Inferior parietal cortex (tissue), 1 donor: ENCODE measurements around the gene SLX4IP.
"Not testable (repeated sequence)": the region's sequence is repeated elsewhere in the genome, so short reads cannot be mapped to it uniquely, and the experiment has no call there.

Source experiments
- DNase-seq: peaks from one replicate; pipeline ENCODE4 v3.0.0-alpha.2; 2016; ENCODE audit errors: extremely low spot score

The SLX4IP gene

DNA sequence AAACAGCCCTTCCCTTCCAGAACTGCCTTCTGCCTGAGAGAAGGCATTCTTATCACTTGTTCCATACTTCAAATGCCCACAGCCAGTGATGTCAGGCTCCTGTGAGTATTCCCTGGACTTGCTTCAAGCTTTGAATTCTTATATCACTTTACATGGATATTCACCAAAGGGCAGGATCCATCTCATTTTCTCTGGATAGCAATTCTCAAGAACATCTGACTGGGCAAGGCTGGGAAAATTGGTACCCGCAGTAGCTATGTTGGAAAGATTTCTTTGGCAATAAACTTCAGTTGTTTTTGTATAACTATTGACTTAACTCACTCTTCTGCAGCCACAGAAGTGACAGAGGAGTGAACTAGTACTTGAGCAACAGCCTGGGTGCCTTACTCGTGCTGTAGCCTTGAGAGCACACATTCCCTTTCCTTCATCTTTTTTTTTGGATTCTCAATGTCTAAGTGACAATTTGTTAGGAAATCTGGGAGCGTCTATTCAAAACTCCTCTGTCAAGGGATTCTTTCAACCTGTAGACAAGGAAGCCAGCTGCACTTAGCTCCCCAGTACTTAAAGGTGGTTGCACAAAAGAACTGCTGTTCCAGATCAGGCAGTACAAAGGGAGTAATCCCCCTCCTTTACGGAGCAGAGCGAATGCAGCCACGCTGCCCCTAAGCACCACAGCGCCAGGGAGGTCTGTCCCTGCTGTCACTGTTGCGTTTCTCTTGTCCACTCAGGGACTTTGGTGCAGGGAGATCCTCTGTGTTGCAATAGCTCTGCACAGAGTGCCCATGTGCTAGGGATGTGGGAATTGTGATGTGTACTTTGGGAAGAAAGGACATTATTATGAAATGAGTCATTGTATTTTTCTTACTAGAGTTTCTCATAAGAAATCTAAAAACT, 169.1 kb downstream of the SLX4IP start:
- no peak for DNase-seq

DNA sequence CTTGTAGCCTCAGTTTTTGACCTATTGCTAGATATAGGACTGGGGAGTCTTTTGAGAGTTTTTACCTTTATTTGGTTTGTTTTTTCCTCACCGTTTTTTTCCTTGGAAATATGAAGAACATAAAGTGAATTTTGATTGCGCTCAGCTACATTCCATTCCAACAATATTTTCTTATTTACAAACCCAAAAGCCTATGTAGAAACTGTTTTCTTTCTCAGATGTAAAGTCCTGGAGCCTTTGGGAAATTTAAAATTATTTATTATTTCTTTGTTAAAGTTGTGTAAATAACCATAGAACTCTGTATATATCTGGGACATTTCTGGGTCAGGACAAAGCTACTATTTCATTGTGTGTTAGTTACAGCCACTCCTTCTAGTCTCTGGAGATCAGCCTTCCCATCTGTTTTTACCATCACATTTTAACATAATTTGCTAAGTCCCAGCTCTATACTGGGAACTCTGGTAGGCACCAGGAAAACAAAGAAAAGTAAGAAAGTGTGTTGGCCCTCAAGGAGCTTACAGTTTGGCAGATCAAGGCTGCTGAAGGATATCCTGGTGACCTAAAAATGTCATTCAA, 169.8 kb downstream of the SLX4IP start:
- DNase-seq = no peak

DNA sequence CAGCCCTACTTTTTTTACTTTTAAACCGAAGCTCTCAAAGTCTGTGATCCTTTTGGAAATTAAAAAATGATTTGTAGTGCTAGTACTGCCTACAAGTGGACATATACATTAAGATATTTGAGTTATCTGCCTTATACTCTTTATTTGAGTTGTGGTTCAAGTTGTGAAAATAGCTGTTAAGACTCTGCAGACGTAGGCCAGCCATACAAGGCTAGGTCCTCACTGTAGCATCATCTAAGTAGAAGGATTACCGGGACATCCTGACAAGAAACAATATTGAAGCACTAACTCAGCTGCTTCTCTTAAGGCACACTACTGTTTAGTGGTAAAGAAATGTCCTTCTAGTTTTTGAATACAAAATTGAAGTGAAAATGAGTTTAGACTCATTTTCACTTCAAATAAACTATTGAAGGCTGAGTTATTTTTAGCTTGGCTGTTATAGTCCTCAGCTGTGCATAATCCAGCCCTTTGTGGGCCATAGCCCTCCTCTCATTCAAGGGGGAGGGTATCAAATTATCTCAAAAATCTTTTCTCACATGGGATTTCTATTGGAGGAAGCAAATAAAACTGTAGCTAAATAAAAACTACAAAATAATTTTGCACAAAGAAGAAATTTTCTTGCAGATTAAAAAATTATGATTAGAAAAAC, 170.6 kb downstream of the SLX4IP start:
- no peak for DNase-seq

DNA sequence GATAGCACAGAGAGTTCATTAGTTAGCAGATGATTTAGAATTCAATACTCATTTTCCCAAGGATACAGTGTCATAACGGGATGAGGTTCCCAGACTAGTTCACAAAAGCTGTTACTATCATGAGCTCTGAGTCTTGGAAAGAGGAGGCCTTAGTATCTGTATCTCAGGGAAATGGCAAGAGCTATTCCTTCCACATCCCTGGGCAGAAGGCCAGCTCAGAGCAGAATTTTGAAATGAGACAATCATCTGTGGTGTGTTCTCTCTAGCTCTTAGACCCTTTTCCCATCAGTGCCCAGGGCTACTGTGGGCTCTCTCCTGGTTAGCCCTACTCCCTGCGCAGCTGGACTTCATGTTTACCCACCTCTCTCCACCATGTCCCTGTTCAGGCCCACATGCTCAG, 174.2 kb downstream of the SLX4IP start:
- no peak for DNase-seq

DNA sequence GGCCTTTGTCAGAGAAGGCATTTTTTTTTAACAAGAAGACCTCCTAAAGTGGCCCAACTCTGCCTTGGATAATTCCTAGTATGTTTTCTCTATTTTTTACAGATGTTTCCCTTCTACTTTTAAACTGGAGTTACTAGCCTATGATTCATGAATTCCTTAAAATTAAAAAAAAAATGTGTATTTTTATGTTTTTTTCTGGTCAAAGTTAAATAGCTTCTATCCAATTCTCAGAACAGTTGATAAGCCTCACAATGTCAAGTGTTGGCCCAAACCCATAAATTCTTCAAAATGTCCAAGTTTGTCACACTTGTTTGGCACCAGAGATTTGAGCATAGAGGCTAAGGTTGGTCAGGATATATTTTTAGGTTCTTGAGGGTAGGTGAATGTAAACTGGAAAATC, 174.7 kb downstream of the SLX4IP start:
- no peak for DNase-seq

DNA sequence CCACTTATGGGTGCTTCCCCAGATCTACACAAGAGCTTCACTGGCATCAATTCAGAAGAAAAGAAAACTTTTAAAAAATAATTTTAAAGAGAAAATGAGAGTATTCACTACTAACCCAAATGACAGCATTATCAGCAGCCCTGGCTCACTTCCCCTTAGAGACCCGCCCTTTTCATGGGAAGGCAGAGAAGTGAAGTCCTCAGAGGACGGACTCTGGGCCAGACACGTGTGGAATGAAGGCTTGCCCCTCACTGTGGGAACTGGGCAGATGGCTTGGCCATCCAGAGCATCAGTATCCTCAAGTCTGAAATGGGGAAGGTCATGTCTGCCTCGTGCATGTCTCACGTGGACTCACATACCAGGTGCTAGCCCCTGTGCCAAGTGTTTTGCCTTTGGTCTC, 175.1 kb downstream of the SLX4IP start:
- DNase-seq = no peak

DNA sequence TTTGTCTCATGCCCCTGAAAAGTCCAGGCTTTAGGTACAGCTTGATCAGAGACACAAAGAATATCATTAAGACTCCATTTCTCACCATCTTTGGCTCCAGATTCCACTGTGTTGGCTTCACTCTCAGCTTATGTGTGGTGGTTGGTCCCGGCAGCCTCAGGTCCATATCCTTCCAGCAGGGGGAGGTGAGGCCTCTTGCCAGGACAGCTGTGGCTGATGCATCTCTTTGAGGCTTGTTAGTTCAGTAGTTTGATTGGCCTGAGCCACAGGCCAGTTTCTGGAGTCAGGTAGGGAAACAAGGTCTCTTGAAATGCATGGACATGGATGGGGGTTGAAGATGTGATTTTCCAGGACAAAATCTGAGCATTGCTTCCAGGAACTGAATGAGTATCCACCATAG, 176.3 kb downstream of the SLX4IP start:
- DNase-seq = no peak

DNA sequence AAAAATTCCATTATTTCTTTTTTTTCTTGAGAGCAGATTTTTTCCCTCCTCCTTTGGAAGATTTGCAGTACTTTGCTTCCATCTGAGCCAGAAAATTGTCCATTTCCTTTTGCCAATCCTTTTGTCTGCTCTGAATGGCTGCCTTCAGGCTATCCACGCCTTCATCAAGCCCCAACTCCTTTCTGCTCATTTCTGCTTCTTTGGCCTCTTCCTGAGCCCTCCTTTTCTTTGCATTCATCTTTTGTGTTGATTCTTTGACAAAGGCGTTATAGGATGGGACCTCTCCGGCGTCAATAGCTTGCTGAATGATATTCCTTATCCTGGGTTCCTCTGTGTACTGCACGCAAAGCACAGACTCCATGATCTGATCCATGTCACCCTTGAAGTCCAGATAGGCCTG, 178.3 kb downstream of the SLX4IP start:
- not testable (repeated sequence) for DNase-seq

DNA sequence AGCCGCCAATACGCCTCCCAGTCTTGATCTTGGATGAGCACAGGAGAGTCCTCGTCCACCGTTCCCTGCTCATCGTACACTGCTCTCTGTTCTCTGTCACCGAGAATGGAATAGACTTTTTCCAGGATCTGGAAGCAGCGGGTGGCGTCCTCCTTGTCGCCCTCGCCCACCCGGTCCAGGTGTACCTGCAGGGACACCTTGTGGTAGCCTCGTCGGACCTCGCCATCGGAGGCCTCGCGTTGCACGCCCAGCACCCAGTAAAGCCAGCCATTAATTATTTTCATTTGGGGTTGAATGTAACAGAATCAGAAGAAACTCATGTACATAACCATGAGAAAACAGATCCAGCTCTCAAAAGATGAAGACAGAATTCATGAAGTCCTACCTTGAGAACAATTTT, 178.8 kb downstream of the SLX4IP start:
- DNase-seq = no peak

DNA sequence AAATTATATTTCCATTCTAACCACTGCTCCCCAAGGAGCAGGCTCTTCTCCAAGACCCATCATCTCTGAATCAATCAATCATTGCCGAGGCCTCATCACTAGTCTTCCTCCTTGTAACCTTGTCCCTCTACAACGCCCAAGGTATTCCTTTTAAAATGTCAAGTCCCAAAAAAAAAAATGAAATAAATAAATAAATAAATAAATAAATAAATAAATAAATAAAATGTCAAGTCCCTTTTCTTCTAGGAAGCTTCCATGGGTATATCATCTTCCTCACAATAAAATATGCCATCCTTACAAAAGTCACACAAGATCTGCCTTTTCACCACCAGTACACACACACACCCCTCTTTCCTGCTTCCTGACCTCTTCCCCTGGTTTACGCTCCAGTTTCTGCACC, 181.1 kb downstream of the SLX4IP start:
- no peak for DNase-seq

DNA sequence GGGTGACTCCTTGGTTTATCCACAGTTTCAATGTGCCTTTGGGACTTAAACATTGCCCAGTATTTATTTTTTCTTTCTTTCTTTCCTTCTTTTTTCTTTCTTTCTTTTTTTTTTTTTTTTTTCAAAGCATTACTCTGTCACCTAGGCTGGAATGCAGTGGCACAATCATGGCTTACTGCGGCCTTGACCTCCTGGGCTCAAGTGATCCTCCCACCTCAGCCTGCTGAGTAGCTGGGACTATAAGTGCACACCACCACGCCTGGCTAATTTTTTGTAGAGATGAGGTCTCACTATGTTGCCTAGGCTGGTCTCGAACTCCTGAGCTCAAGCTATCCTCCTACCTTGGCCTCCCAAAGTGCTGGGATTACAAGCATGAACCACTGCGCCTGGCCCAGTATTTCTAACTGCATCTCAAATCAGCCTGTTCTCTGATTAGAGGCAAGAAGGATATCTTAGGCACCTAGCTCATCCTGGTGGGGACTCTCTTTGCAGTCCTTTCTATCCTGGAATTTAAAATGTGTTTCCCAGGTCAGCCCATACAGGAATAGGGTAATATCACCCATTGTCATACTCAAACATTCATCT, 182.5 kb downstream of the SLX4IP start:
- DNase-seq = not testable (repeated sequence)

DNA sequence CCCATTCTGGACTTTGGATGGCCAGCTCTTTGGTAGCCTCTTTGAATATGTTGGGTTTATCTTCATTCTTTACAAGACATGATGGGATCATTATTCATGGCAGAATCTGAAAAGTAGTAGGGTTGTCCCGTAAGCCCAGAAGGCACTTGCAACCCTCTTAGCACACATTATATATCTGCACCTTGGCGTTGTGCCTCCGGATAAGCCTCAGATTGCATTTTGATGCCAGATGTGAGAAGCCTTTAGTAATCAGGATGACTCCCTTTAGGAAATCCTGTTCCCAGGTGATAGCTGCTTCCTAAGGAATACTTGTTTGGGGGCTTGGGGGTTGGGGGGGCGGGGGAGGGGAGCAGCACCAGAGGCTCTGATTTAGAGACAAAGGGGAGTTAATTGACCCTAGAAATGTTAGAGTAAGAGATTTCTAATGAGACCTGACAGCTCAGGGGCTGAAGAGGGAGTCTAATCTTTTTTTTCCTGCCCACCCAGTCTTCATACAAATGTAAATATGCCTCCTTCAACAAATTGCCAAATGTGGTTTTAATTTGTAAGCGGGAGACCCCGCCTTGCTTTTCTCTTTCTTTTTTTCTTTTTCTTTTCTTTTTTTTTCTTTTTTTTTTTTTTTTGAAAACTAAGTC, 183.6 kb downstream of the SLX4IP start:
- no peak for DNase-seq

DNA sequence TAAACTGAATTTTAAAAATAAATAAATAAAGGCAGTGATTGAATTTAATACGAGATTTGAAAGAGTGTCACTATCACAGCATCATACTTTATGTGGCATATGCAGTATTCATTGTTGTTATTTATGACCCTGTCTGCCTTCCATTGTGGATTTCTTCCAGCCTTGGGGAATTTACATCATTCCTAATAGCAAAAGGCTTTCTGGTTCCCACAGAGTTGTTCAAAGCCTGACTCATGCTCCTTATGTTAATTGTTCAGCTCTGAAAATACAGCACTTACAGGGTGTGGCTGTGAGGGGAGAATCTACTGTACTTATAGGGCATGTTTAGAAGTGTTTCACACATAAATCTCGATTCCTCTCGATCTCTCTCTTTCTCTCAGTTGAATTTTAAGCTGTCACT, 184.3 kb downstream of the SLX4IP start:
- no peak for DNase-seq

DNA sequence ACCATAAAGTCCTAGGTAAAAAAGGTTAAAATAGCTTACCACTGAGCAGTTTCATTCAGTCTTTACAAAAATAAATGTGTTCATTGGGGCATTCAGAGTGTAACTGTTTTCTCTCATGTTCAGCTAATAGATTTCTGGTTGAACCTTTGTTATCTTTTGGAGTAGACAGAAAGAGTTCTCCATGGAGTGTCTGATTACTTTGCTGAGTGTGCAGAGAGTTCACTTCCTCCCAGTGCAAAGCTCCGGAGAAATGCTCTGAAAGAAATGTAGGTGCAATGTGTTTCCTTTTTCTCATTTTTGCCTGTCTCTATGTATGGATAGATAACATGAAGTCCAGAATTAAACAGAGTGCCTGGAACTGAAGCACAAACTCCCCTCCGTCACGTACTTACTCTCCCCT, 186.0 kb downstream of the SLX4IP start:
- no peak for DNase-seq

DNA sequence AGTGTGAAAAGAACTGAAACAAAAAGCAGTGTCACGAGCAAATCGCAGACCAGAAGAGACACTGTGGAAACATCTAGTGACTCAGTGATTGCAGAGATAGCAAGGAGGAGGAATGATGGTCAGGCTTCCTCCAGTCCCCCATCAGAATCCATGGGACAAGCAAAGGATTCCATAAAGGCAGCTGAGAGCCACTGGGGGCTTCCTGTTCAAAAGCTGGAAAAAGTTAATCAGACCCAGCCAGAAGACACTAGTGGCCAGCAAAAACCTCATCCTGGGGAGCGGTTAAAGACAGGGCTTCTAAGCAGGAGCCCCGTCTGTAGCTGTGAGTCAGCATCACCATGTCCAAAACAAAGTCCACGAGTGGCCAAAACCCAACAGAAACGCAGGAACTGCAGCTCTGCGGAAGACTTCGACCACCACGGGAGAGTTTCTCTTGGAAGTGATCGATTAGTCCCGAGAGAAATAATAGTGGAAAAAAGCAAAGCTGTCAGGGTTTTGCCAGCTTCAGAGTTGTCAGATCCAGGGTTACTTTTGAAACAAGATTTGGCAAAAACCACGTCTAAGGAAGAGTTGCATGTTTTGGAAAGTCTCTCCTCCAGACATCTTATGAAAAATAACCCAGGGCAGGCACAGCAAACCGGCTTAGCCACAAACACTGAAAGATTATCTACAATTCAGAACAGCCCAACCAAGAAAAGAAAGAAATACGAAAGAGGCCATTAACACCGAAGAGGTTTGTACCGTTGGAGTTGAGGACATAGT, 187.7 kb downstream of the SLX4IP start:
- no peak for DNase-seq

DNA sequence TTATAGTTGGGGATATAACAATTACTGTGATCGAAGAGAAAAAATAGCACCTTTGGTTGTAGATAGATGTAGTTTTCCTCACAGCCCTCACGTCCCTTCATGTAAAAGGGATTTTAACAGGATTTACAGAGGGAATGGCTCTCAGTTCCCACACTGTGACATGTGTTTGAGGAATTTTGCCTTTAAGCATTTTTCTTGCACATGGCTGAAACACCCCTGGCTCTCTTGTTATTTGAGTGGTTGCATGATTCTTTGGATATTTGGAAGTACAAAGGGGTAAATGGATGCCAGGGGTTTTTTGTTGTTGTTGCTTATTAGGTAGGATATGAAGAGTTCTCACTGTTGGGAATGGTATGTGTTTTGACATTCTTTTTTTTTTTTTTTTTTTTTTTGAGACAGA, 190.5 kb downstream of the SLX4IP start:
- DNase-seq = no peak

DNA sequence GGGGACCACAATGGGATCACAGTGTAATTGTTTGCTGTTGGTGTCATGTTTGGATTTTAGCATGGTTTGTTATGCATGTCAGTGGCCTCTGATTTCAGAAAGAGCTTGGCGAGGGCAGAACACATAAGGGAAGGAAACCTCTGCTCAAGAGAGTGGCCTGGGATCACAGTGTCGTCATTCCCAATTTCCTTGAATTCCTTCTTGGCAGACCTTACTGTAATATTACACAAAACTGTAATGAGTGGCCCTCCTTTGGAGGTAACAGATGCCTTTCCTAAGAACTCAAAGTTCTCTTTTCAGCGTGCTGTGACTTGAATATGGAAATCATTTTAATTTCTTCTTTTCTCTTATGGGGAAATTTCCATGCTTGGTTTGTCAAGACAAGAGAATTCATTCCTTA, 191.8 kb downstream of the SLX4IP start:
- DNase-seq = no peak

DNA sequence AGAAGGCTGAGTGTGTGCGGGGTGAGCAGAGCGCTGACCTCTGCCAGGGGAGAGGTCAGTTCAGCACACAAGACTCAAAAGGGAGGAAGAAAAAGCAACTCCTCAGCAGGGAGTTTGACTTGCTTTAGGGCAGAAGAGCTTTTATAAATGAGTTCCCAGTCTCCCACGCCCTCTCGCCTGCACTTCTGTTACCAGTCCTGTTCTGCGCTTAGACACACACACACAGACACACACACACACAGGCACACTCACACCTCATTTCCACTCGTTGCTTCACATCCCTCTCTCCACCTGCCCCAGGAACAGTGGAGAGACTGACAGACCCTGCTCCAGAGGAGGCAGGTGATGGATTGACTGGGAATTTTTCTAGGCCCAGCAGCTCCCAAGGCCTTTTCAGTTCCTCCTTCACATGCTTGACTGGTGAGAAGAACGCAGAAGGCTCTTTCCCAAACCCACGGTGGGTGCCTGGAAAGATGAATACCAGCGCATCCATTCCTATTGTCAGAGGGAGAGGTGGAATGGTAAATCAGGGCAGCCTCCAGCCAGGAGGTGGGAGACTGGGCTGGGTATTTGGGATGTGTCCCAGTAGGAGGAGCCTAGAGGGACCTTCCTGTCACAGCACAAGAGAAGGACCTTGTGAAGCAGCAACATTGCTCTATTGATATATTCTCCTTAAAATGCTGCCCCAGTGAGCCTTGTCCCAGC, 195.0 kb downstream of the SLX4IP start:
- DNase-seq = no peak

DNA sequence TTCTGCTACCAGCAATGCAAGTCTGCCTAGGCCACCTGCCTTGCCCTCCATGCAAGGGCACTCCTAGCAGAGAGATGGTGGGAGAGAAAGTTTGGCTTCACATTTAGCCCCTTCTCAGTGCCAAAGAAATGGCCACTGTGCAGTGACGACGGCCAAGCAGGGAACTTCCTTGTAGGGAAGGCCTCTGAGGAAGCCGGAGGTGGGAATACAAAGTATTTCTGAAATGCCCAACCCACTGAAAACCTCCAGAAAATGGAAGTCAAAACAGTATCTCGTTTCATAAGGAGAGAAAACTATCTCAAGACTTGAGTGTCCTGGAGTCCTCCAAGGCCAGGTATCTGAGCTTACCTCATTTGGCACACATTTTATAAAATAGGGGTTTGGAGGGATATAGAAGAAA, 196.0 kb downstream of the SLX4IP start:
- no peak for DNase-seq

DNA sequence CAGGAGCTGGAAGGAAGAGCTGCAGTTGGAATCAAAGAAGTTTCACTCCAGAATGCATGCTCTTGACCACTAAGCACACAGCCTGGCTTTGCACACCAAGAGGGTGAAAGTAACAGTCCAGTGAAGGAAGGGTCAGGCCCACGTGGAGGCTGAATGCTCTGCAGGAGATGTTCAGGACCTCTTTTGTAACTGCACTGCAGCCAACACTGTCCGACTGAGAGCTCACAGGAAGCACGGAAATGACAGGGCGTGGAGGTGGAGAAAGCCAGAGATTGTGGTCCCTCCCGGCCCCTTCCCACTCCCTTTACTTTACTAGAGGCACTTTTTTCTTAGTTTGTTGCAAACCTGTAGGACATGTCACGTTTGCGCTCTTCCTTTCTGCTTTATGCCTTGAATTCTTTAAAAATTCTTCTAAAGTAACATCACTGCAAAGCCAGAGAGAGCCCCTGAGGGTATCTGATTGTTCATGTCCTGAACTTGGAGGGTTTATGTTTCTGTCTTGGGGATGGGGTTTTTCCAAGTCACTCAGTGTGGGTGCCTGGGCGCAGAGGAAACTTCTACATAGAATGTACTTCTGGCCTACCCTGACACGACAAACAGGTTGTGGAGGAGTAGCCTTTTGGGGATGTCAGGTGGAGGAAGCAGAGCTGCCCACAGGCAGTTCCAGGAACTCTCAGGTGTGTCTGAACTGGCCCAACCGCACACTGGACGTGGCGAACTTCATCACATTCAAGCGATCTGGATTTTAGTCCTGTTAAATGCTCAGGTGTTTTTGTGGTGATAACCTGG, 197.8 kb downstream of the SLX4IP start:
- DNase-seq = no peak
